Activated naive CD4-positive, alpha-beta T cell treated with anti-CD3 and anti-CD28 coated beads, Interleukin-2, amount 50 U/mL, for 24 hours (primary cell): ENCODE results near the gene SLC38A10.

Experiments
- H3K27ac Mint-ChIP-seq: one replicate; pipeline ENCODE4 v1.8.0; 2021; ENCODE audit warnings: mild to moderate bottlenecking, mixed read lengths
- H3K27me3 Mint-ChIP-seq: one replicate; pipeline ENCODE4 v1.8.0; 2021; ENCODE audit warnings: mixed read lengths
- H3K36me3 Mint-ChIP-seq: one replicate; pipeline ENCODE4 v1.8.0; 2021; ENCODE audit warnings: mixed read lengths
- H3K4me1 Mint-ChIP-seq: one replicate; pipeline ENCODE4 v1.8.0; 2021; ENCODE audit warnings: mixed read lengths
- H3K4me3 Mint-ChIP-seq: one replicate; pipeline ENCODE4 v1.8.0; 2021; ENCODE audit warnings: mild to moderate bottlenecking, mixed read lengths
- H3K9me3 Mint-ChIP-seq: one replicate; pipeline ENCODE4 v1.8.0; 2021; ENCODE audit warnings: mixed read lengths

Gene SLC38A10

GRCh38 chr17:81295031-81295675 lies at the start of gene SLC38A10:
TSS of gene SLC38A10 (minus strand) at chr17:81295307. CDS start at chr17:81294921, 386 bp downstream.
- Mint-ChIP-seq H3K27ac (peak within 1 kb of the TSS; percentile 97), H3K4me3 (peak within 1 kb of the TSS; percentile 98), H3K4me1 (peaks cover 33% of the 10 kb centered on the region), H3K9me3 (no peaks in the 10 kb centered on the region), H3K36me3 (no peaks in the 10 kb centered on the region), H3K27me3 (no peaks in the 10 kb centered on the region)

DNA sequence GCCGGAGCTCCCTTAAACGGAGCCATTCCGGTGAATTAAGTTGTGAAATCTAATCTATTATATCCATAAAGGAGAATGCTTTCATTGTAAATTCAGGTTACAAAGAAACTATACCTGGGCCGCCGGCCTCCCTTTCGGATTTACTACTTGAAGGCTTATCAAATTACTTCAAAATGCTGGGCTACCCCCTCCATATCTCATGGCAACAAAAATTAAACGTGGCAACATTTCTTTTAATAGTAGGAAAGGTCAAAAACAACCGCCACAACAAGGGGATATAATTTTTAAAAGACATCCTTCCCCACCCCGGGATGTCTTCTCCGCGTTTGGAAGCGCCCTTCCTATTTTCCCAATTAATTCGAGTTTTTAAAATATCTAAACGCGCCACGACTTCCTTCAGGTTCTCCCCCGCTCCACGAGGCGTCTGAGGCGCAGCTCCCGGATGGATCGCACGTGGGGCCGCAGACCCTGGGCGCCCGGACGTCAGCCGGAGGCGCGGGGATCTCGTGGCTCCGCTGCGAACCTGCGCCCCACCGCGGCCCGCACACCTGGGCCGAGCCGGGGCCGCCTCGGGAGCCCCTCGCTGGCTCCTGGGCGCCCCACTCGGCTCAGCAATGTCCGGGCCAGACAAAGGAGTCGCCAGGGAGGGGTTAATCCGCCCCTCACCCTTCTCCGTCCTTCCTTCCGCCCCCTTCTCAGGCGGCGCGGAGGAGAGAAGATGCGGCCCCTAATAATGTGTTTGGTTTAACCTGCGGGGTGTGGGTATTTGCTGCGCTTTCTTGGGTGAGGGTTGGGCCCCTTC lies 47.4 kb upstream of the SLC38A10 start:
- Mint-ChIP-seq H3K4me3 (no peak overlapping the region), H3K27ac (peak overlapping the region; percentile 59)

GRCh38 chr17:81341516-81342268 lies 46.6 kb upstream of the SLC38A10 start:
- Mint-ChIP-seq H3K27me3 (peaks cover 27% of the 10 kb centered on the region), H3K27ac (no peak overlapping the region), H3K4me3 (no peak overlapping the region), H3K36me3 (no peaks in the 10 kb centered on the region), H3K4me1 (peaks cover 25% of the 10 kb centered on the region), H3K9me3 (no peaks in the 10 kb centered on the region)

More for the DNA sequence above, 47.4 kb upstream of the SLC38A10 start:
- Mint-ChIP-seq H3K4me1 (peaks cover 25% of the 10 kb centered on the region), H3K36me3 (no peaks in the 10 kb centered on the region), H3K27me3 (peaks cover 27% of the 10 kb centered on the region), H3K9me3 (no peaks in the 10 kb centered on the region)

GRCh38 chr17:81340607-81341515 lies 45.8 kb upstream of the SLC38A10 start:
- H3K36me3 Mint-ChIP-seq, result no peaks in the 10 kb centered on the region
- peaks cover 29% of the 10 kb centered on the region for H3K27me3 Mint-ChIP-seq
- H3K27ac Mint-ChIP-seq, result no peak overlapping the region
- H3K9me3 Mint-ChIP-seq, result no peaks in the 10 kb centered on the region
- no peak overlapping the region for H3K4me3 Mint-ChIP-seq
- peaks cover 25% of the 10 kb centered on the region for H3K4me1 Mint-ChIP-seq

DNA sequence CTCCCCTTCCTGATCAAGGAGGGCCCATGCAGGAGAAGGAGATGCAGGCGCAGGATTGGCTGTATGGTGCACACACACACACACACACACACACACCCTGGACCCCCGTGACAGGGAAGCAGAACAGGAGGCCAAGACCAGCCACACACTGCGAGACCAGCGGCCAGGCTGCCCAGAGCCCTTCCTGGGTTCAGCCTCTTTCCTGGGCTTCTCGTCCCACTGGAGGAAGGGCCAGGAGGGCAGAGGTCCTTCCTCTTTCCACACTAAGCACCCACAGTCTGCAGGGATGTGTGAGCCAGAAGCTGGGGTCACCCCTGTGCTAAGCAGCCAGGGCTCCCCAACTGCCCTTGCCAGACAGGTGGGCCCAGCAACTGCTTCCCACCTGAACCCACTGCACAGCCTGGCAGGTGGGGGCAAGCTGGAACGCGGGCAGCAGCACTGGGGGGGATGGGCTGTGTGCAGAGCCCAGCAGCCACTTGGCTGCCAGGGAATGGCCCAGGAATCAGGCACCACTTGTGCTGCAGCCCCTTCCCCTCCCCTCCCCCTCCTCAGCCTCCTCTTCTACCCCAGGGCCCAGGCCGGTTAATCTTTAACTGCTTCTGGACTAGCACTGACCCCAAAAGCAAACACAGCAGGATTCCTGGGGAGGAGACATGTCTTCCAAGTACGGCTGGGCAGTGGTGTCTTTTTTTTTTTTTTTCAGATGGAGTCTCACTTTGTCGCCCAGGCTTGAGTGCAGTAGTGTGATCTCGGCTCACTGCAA lies 44.6 kb upstream of the SLC38A10 start:
- Mint-ChIP-seq H3K9me3 (no peaks in the 10 kb centered on the region), H3K36me3 (no peaks in the 10 kb centered on the region), H3K27me3 (peaks cover 27% of the 10 kb centered on the region), H3K4me1 (peaks cover 22% of the 10 kb centered on the region), H3K4me3 (no peak overlapping the region), H3K27ac (peak overlapping the region; percentile 59)

GRCh38 chr17:81339191-81339533 lies 44.1 kb upstream of the SLC38A10 start:
- H3K27me3 Mint-ChIP-seq, result peaks cover 22% of the 10 kb centered on the region

GRCh38 chr17:81338274-81339190 lies 43.4 kb upstream of the SLC38A10 start:
- Mint-ChIP-seq H3K36me3 (no peaks in the 10 kb centered on the region), H3K4me3 (no peak overlapping the region), H3K9me3 (no peaks in the 10 kb centered on the region), H3K27ac (no peak overlapping the region), H3K4me1 (peaks cover 12% of the 10 kb centered on the region), H3K27me3 (peaks cover 18% of the 10 kb centered on the region)

More at GRCh38 chr17:81339191-81339533, 44.1 kb upstream of the SLC38A10 start:
- H3K4me1 Mint-ChIP-seq, result peaks cover 16% of the 10 kb centered on the region
- H3K27ac Mint-ChIP-seq, result peak overlapping the region; percentile 8
- H3K36me3 Mint-ChIP-seq, result no peaks in the 10 kb centered on the region
- H3K9me3 Mint-ChIP-seq, result no peaks in the 10 kb centered on the region
- H3K4me3 Mint-ChIP-seq, result no peak overlapping the region

DNA sequence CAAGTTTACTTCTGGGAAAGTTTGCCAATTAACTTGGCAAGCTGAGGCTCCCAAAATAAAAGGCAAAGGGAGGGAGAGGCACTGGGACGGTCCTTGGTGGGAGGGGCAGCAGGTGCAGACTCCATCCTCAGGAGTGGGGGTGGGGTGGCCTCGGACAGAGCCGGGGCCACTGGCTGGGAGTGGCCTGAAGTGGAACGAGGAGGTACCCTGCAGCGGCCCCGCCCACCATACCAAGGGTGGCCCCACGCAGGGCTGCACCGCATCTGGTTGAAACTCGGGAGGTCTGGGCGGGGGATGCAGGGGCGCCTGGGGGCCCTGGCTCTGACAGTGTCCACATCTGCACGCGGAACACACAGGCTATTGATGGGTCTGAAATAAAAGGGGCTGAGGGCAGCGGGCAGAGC lies 42.4 kb upstream of the SLC38A10 start:
- Mint-ChIP-seq H3K4me3 (no peak overlapping the region), H3K27ac (no peak overlapping the region), H3K4me1 (peaks cover 4% of the 10 kb centered on the region), H3K9me3 (no peaks in the 10 kb centered on the region), H3K36me3 (no peaks in the 10 kb centered on the region), H3K27me3 (peaks cover 11% of the 10 kb centered on the region)

DNA sequence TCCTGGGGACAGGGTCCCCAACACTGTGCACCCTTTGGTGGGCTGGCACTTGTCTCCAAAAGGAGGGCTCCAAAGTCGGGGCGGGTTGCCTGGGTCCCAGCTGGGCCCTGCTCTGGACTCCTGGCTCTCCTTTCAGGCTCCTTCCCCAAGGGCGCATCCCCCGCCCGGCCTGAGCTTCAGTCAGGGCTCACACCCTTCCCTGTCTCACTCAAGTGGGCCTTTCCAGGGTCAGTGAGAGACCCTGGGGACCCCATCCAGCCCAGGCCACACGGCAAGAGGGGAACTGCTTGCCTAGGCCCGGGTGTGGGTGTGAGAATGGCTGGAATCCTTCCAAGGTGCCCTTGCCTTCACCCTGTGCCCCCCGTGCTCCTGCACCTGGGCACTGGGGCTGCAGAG lies 41.8 kb upstream of the SLC38A10 start:
- Mint-ChIP-seq H3K4me1 (no peaks in the 10 kb centered on the region), H3K27ac (no peak overlapping the region), H3K27me3 (peaks cover 7% of the 10 kb centered on the region), H3K4me3 (no peak overlapping the region), H3K36me3 (no peaks in the 10 kb centered on the region), H3K9me3 (no peaks in the 10 kb centered on the region)

GRCh38 chr17:81336296-81336929 lies 41.3 kb upstream of the SLC38A10 start:
- Mint-ChIP-seq H3K4me3 (no peak overlapping the region), H3K27me3 (peaks cover 7% of the 10 kb centered on the region), H3K27ac (no peak overlapping the region), H3K36me3 (no peaks in the 10 kb centered on the region), H3K4me1 (no peaks in the 10 kb centered on the region), H3K9me3 (no peaks in the 10 kb centered on the region)

DNA sequence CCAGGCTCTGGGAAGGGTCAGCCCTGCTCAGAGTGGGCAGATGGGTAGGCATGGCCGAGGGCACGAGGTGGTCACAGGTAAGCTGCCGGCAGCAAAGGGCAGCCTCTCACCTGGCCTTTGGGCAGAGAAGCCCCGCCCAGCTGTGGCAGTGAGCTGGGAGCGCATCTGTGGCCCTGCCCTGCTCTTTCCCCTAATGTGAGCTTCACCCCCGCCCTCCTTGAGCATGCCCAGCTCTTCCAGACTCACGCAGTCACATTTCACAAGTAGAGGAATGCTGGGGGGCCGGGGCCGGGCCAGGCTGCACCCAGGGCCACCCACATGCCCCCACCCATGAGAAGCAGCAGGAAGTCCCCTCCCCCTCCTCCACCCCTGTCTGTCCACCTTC lies 40.7 kb upstream of the SLC38A10 start:
- Mint-ChIP-seq H3K27me3 (peaks cover 7% of the 10 kb centered on the region), H3K27ac (no peak overlapping the region), H3K9me3 (no peaks in the 10 kb centered on the region), H3K36me3 (no peaks in the 10 kb centered on the region), H3K4me1 (no peaks in the 10 kb centered on the region), H3K4me3 (no peak overlapping the region)

DNA sequence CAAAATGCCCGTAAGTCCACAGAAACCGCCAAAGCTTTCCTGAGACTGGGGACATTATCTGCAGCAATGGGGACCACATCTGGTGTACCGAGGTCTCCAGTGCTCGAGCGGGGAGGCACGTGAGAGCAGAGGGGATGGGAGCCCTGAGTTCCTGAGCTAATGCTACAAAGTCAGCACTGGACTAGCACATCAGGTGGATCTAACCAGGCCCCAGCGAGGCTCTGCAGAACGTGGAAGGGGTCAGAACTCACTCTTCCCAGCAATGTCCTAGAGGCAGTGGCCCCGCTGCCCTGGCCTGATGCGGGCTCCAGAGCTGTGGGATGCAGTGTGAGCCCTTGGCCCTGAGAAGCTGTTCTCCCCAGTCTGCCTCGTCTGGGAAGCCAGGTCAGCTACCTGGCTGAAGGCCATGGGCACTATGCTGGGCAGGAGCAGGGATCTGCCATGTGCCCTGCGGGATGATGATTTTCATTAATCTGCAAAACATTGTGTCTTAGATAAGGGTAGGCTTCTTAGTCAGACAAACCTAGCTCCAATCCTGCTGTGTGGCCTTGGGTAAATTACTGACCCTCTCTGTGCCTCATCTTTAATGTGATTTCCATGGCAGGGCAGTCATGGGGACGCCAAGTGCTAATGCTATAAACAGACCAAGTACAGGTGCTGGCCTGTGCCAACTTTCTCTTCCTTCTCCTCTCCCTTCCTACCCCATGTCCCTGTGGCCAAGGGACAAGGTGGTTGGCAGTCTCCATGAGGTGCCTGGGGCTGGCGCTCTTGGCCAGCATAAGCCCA lies 40.1 kb upstream of the SLC38A10 start:
- Mint-ChIP-seq H3K27ac (no peak overlapping the region), H3K36me3 (no peaks in the 10 kb centered on the region), H3K4me1 (no peaks in the 10 kb centered on the region), H3K9me3 (no peaks in the 10 kb centered on the region), H3K4me3 (no peak overlapping the region), H3K27me3 (peaks cover 7% of the 10 kb centered on the region)
